Natural killer cell (primary cell): ENCODE measurements around the gene CAMK1G. TPM values are rescaled to one million over a fixed set of nuclear protein-coding genes. Genes with fewer than 3 reads are reported as not detected.

ENCODE experiments used
- ATAC-seq, 3 donors: fragments of 150-1000 bp in 2 of 3; fragments of 200-7000 bp in 1 of 3; cut with Tn5 transposase; 1 replicate in 1 of 3; 2 replicates in 2 of 3; pipeline ENCODE4 v1.10.0; 2021; ENCODE audit warnings: mild to moderate bottlenecking in 2 of 3, moderate library complexity in 2 of 3
- DNase-seq, 2 donors: peaks; one replicate each; pipeline versions ENCODE4 v3.0.0 to v3.0.0-alpha.2; 2013 to 2021; ENCODE audit warnings: mixed read lengths in 1 of 2
- H3K27ac ChIP-seq: one replicate; pipeline ENCODE4 v1.5.1; 2013; ENCODE audit warnings: mild to moderate bottlenecking, low read length
- H3K27me3 ChIP-seq: one replicate; pipeline ENCODE4 v1.6.1; 2013; ENCODE audit warnings: low read length; ENCODE audit not compliant: control insufficient read depth, insufficient read depth
- H3K36me3 ChIP-seq: one replicate; pipeline ENCODE4 v1.6.1; 2013; ENCODE audit warnings: low read length; ENCODE audit not compliant: control insufficient read depth, insufficient read depth
- H3K4me1 ChIP-seq: one replicate; pipeline ENCODE4 v1.6.1; 2013; ENCODE audit warnings: low read length; ENCODE audit not compliant: control insufficient read depth, insufficient read depth
- H3K4me3 ChIP-seq: one replicate; pipeline ENCODE4 v1.5.1; 2013; ENCODE audit warnings: low read length
- H3K9me3 ChIP-seq: one replicate; pipeline ENCODE4 v1.6.1; 2013; ENCODE audit warnings: low read length; ENCODE audit not compliant: control insufficient read depth, insufficient read depth
- H3K27ac Mint-ChIP-seq, 2 donors: one replicate each; pipeline ENCODE4 v1.8.0; 2022; ENCODE audit warnings: mild to moderate bottlenecking in 2 of 2, mixed read lengths in 2 of 2, moderate library complexity in 1 of 2
- H3K27me3 Mint-ChIP-seq, 2 donors: one replicate each; pipeline ENCODE4 v1.8.0; 2022; ENCODE audit warnings: low read depth in 2 of 2, mixed read lengths in 2 of 2
- H3K36me3 Mint-ChIP-seq: one replicate; pipeline ENCODE4 v1.8.0; 2022; ENCODE audit warnings: mixed read lengths
- H3K4me1 Mint-ChIP-seq, 2 donors: one replicate each; pipeline ENCODE4 v1.8.0; 2022; ENCODE audit warnings: mixed read lengths in 2 of 2
- H3K4me3 Mint-ChIP-seq: one replicate; pipeline ENCODE4 v1.8.0; 2022; ENCODE audit warnings: mild to moderate bottlenecking, moderate library complexity, mixed read lengths
- H3K9me3 Mint-ChIP-seq, 2 donors: one replicate each; pipeline ENCODE4 v1.8.0; 2022; ENCODE audit warnings: mixed read lengths in 2 of 2
- WGBS: methylation state at CpG from one replicate; pipeline ENCODE4 v1.1.7; 2013; ENCODE audit warnings: missing lambda C conversion rate; ENCODE audit not compliant: insufficient coverage; 5-methylcytosine and 5-hydroxymethylcytosine counted together
- intact Hi-C: fragments of 100-400 bp; cut with micrococcal nuclease; formaldehyde crosslinking; loops from one replicate; pipeline ENCODE4 v1.14.2; 2022
- total RNA-seq, 4 donors: library from RNA; stranded (reverse); fragments of 120-200 nt in 1 of 4; gene quantifications; one replicate each; pipeline versions ENCODE4 v1.2.3 to v1.2.4, GENCODE V29; 2013 to 2022
- TF ChIP-seq, protein P1 (sequence below): fragments of 200-600 bp; IDR thresholded peaks from one replicate; pipeline ENCODE4 v1.8.0; 2022; ENCODE audit warnings: antibody characterized with exemption

The CAMK1G gene
- total RNA-seq, 3 donors from 2014 or later (not counting 1 experiment from before 2014, with no cell fraction given): not detected

DNA sequence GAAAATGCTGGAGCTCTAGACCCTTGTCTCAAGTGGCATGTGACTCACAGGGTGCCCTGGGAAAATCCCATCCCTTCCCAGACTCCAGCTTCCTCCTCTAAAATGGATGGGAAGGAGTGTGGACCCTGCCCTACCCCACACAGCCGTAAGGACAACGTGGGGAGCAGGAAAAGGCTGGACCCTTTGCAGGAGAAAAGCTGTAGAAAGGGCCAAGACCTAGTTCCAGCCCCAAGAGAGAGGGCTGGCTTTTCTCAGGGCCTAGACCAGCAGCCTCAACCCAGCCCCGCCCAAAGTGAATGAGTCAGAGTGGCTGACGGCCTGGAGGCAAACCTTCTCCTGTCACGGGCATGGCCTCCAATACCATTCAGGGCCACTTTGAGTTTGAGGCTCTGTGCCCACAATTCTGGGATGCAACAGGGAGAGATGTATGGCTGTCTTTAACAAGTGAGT is 67.6 kb downstream of the CAMK1G start:
- peaks cover 0 to 15% of the 10 kb centered on the region in 2 donors for H3K4me1 Mint-ChIP-seq
- peak overlapping the region in 1 of 2 donors; percentile 69 for H3K27ac Mint-ChIP-seq
- peak in 1 of 2 donors; percentile 47 for DNase-seq
- H3K4me3 Mint-ChIP-seq: no peak overlapping the region
- H3K9me3 Mint-ChIP-seq: no peaks in the 10 kb centered on the region
- H3K9me3 ChIP-seq: no peaks in the 10 kb centered on the region
- H3K27me3 Mint-ChIP-seq: no peaks in the 10 kb centered on the region
- H3K4me1 ChIP-seq: peaks cover 18% of the 10 kb centered on the region
- no peaks in the 10 kb centered on the region for H3K27me3 ChIP-seq
- no peaks in the 10 kb centered on the region for H3K36me3 ChIP-seq
- TF ChIP-seq, protein P1, sequence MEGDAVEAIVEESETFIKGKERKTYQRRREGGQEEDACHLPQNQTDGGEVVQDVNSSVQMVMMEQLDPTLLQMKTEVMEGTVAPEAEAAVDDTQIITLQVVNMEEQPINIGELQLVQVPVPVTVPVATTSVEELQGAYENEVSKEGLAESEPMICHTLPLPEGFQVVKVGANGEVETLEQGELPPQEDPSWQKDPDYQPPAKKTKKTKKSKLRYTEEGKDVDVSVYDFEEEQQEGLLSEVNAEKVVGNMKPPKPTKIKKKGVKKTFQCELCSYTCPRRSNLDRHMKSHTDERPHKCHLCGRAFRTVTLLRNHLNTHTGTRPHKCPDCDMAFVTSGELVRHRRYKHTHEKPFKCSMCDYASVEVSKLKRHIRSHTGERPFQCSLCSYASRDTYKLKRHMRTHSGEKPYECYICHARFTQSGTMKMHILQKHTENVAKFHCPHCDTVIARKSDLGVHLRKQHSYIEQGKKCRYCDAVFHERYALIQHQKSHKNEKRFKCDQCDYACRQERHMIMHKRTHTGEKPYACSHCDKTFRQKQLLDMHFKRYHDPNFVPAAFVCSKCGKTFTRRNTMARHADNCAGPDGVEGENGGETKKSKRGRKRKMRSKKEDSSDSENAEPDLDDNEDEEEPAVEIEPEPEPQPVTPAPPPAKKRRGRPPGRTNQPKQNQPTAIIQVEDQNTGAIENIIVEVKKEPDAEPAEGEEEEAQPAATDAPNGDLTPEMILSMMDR: no peak
- ATAC-seq: peak; percentile 68 to 82 (median 73)
- no peak overlapping the region for H3K27ac ChIP-seq
- intact Hi-C loops: no loop called here
- H3K4me3 ChIP-seq: no peak overlapping the region
- 59% methylated on average over 5 of the region's 5 CpGs for WGBS
- no peaks in the 10 kb centered on the region for H3K36me3 Mint-ChIP-seq

DNA sequence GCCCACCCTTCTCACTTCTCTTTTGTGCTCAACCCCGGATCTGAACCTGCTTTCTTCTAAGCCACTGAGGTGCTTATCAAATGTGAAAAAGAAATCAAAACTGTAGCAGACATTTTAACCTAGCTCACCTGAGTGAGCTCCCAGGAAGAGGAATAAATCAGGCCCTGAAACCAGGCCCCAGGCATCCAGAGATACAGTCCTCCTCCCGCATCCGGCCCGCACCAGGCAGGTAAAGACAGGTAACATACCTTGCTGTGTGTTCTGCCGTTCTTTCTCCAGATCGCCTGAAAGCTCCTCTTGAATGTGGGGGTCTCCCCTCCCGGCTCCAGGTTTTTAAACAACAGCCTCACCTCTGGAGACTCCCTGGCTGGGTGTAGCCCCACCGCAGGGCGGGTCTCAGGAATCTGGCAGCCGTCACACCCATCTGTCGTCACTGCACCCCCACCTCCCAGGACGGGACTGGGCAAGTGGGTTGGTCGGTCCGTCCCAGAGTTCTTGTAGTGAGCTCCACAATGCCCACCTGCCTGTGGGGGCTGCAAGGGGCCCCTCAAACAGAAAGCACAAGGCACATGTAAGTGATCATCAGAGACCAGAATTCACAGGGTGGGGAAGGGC is 68.7 kb downstream of the CAMK1G start, which contains the start of gene LAMB3:
Gene LAMB3, minus strand, starts transcription at position 305 of the 615 bp plus-strand sequence. CDS start 1,481 bp downstream, outside the sequence.
- no peaks in the 10 kb centered on the region for H3K9me3 Mint-ChIP-seq
- H3K36me3 Mint-ChIP-seq: no peaks in the 10 kb centered on the region
- H3K4me3 Mint-ChIP-seq: no peak within 1 kb of the TSS

DNA sequence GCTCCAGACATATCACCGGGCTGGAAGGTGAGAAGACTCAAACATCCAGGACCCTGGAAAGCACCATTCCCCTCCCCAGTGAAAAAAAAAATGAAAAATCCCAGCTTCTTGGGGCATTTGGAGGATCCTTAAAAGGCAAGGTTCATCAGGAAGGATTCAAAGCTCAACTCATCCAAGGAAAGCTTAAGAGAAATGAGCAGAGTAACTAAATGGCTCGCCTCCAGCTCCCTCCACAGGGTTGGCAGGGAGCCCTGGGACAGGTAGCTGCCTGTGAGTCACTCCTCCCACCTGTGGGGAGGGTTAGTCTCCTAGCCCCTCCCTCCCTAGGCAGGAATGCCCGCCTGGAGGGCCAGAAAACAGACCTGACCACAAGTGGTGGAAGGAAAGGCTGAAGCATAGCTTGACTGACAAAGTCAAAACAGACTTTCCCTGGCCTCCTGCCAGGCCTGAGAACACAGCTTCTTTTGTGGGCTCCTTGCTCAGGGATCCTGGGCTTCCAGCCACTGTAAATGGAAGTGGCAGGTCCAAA is 69.4 kb downstream of the CAMK1G start:
- Mint-ChIP-seq H3K9me3 (no peaks in the 10 kb centered on the region), H3K27ac (no peak overlapping the region), H3K4me3 (no peak overlapping the region), H3K4me1 (peaks cover 0 to 15% of the 10 kb centered on the region in 2 donors), H3K27me3 (no peaks in the 10 kb centered on the region), H3K36me3 (no peaks in the 10 kb centered on the region)
- DNase-seq: peak in 1 of 2 donors; percentile 15
- ATAC-seq: no peak
- intact Hi-C loops: no loop called here
- Histone ChIP-seq H3K27me3 (no peaks in the 10 kb centered on the region), H3K9me3 (no peaks in the 10 kb centered on the region), H3K4me3 (no peak overlapping the region), H3K4me1 (peaks cover 18% of the 10 kb centered on the region), H3K36me3 (no peaks in the 10 kb centered on the region), H3K27ac (no peak overlapping the region)
- WGBS: 57% methylated on average over 3 of the region's 3 CpGs
- TF ChIP-seq, protein P1: no peak

More for the DNA sequence above, 68.7 kb downstream of the CAMK1G start, which contains the start of gene LAMB3:
- no peaks in the 10 kb centered on the region for H3K36me3 ChIP-seq
- Mint-ChIP-seq H3K27me3 (no peaks in the 10 kb centered on the region), H3K4me1 (peaks cover 0 to 15% of the 10 kb centered on the region in 2 donors), H3K27ac (peak within 1 kb of the TSS in 1 of 2 donors; percentile 69)
- peaks cover 18% of the 10 kb centered on the region for H3K4me1 ChIP-seq
- ATAC-seq (no peak), DNase-seq (no peak)
- TF ChIP-seq, protein P1: no peak
- WGBS: 88% methylated on average over 14 of the region's 14 CpGs
- intact Hi-C loops: no loop called here
- H3K9me3 ChIP-seq: no peaks in the 10 kb centered on the region
- no peak within 1 kb of the TSS for H3K4me3 ChIP-seq
- no peak within 1 kb of the TSS for H3K27ac ChIP-seq
- no peaks in the 10 kb centered on the region for H3K27me3 ChIP-seq
